HK-2 (cell line): Measurements from ENCODE around the gene GNA14.
"Not testable (repeated sequence)": the region's sequence is repeated elsewhere in the genome, so short reads cannot be mapped to it uniquely, and the experiment has no call there.

Experiments
- DNase-seq: peaks from one replicate; pipeline ENCODE4 v3.0.0-alpha.2; 2018; ENCODE audit not compliant: unreplicated experiment

GNA14 gene

GRCh38 chr9:77449240-77450084, 198.7 kb downstream of the GNA14 start:
- no peak for DNase-seq

- DNase-seq = no peak
Measured at GRCh38 chr9:77447646-77448045, 200.5 kb downstream of the GNA14 start.

DNA sequence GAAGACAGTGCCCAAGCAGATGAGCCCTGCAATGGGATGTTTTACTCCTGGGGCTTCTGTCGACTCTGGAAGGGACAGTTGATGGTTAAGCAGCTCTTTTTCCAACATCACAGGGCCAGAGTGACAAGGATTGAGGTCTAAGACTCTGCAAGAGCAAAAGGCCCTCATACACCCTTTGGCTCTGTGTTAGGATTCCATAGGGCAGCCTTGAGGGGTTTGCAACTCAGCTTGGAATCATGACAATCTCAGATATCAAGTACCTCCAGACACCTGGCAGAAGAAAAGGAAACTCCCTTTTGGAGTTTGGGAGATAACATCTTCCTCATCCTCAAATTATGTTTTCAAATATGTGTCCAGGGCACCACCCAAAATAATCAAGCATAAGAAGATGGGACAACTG, 205.7 kb downstream of the GNA14 start:
- no peak for DNase-seq

- not testable (repeated sequence) for DNase-seq
Measured at GRCh38 chr9:77441124-77441523, 207.0 kb downstream of the GNA14 start.

GRCh38 chr9:77440057-77440456, 208.1 kb downstream of the GNA14 start:
- DNase-seq = no peak

DNA sequence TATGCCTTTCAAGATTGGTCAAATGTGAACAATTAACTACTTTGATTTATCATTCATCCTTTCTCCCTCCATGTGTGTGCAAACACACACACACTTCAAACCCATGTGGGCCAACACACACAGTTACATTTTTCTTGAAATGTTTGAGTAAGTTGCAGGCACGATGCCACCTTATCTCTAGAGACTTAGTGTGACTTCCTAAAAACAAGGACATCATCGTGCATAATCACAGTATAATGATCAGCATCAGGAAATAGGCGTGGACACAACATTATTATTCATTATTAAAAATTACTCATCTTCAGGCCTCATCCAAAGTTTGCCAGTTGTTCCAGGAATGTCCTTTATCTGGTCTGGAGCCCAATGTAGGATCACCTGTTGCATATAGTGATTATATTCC, 209.5 kb downstream of the GNA14 start:
- DNase-seq = no peak

DNA sequence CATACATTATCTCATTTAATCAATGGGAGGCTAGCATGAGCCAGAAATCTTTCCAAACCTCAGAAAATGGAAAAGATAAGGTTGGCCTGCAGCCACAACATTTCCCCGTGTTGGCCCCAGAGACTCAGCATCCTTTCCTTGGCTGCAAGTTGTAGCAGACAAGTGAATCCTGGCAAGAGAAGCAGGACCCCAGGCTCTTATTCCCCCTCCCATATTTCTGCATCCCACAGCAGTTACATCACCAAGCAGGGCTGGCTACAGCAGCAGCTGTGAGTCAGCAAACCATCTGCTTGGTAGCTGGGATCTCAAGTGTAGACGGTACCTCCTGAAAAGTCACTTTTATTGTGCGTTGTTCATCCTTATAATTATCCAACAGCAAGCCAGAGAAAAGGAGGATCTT, 212.4 kb downstream of the GNA14 start:
- DNase-seq = no peak

- no peak for DNase-seq
Measured at GRCh38 chr9:77435277-77435676, 212.8 kb downstream of the GNA14 start.

GRCh38 chr9:77433675-77434445, 214.3 kb downstream of the GNA14 start:
- no peak for DNase-seq

GRCh38 chr9:77432053-77432452, 216.1 kb downstream of the GNA14 start:
- no peak for DNase-seq

- DNase-seq = no peak
Measured at GRCh38 chr9:77429928-77430327, 218.2 kb downstream of the GNA14 start.

DNA sequence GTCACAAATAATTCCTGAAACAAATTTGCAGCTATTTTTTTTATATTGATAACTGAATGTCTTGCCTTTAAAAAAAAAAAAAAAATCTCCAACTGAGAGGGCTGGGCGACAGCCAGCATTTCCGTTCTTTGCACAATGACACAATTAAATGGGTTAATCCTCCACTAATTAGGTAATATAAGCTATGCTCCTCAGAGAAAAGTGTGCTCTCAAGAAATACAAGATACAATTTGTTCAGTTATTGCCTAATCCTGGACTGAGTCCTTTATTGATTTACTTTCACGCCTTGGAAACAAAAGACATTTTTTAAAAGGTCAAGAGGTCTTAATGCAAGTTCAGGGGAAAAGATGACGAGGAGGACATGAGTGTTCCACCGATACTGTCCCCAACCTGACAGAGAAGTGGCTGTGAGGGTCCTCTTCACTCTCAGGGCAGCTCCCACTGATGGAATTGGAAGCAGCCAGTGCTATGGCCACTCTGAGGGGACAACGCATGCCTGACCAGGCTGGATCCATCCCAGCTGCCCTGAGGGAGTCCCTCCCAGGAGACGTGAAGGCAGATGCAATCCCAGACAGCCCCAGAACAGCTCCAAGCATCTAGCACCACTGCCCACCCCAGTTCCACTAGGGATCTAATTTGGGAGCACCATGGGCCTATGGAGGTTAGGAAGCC, 220.7 kb downstream of the GNA14 start:
- DNase-seq = no peak

DNA sequence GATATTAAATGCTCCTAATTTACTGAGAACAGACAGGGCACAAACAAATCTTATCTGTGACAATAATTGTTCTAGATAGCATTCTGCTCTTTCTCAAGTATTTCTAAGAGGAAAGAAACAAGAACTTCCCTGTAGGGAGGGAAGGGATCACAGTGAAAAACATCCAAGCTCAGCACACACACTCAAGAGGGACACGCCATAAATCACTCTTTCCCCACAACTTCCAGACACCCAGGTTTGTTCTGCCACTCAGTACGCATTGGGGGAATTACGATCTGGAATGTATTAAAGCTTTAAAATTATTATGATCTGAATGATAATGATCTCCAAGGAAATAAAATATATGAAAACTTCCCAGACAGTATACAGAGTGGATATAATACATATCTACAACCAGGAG, 221.4 kb downstream of the GNA14 start:
- DNase-seq = no peak

- no peak for DNase-seq
Measured at GRCh38 chr9:77424993-77425392, 223.1 kb downstream of the GNA14 start.

DNA sequence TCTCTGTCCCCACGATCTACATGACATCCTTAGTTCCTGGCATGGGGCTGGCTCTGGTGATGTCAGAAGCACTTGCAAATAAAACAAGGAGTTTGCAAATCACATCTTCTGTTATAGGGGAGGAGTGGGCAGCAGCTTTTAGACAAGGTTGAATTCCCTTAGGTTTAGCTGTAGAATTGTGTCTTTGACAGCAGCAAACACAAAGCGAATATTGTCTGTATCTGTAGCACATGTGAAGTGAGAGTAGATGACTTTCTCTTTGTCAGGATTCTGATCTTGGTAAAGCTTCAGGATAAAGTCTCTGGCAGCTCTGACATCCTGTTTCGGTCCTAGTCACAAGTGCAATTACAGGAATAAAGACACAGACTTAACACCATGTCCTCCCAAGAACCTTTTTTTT, 224.3 kb downstream of the GNA14 start:
- DNase-seq = no peak

DNA sequence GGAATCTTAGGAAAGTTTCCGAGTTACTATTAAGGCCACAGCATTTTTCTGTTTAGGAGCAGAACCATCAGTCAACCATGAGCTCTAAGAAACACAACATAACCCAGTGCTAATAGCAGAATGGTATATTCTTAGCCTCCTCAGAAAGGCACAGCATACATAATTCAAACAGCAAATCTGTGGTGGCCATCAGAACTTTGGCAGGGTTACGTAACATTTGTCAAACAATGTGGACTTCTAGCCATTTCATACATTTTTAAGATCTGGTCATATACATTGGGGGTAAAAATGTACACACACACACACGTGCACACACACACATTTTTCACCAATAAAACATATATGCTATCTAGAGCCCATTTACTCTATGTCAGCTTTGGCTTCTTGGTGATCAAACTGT, 225.2 kb downstream of the GNA14 start:
- DNase-seq = no peak

DNA sequence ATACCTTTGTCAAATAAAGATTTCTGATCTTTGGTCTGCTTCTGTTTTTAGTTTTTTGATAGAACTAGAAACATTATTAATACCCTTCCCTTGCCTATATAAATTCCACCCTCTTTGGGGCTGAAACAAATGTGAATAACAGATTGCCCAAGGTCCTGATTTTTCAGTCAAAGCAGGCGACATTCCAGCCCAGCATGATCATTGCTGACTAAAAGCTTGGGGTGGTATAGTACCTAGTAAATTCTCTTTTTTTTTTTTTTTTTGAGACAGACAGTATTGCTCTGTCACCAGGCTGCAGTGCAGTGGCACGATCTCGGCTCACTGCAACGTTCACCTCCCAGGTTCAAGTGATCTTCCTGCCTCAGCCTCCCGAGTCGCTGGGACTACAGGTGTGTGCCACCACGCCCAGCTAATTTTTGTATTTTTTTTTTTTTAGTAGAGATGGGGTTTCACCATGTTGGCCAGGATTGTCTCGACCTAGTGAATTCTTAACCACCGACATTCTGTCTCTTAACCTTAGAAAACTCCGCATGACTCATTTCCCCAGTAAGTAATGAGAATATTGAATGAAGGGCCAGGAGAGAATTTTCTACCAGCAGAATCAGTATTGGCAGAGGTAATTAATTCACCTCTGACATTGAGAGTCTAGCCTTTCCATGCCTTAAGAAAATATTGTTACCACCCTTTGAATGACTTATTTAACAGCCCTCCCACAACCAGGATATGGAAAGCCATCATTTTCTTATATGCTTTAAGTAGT, 226.4 kb downstream of the GNA14 start:
- DNase-seq = no peak

- DNase-seq = no peak
Measured at GRCh38 chr9:77420641-77421040, 227.5 kb downstream of the GNA14 start.

GRCh38 chr9:77418226-77418625, 229.9 kb downstream of the GNA14 start:
- DNase-seq = no peak

DNA sequence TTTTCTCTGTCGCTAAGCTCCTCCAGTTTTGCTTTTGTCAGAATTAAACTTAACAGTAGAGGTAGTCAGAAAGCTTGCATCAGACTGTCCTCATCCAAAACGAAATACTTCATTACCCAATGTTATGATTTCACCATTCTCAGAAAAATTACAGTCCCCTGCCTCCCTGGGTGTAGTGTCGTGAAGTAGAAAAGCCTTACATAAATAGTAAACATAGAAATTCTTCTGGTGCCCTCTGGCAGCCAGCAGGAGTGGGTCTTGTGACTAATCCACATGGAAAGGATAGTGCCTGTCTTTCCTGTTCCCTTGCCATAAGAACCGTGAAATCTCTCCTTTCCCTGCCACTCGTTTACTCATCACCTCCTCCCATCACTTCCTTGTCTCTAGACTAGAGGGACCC, 230.6 kb downstream of the GNA14 start:
- no peak for DNase-seq

DNA sequence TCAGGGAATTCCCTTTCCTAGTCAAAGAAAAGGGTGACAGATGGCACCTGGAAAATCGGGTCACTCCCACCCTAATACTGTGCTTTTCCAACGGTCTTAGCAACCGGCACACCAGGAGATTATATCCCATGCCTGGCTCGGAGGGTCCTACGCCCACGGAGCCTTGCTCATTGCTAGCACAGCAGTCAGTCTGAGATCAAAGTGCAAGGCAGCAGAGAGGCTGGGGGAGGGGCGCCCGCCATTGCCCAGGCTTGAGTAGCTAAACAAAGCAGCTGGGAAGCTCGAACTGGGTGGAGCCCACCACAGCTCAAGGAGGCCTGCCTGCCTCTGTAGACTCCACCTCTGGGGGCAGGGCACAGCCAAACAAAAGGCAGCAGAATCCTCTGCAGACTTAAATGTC, 239.6 kb downstream of the GNA14 start:
- not testable (repeated sequence) for DNase-seq

DNA sequence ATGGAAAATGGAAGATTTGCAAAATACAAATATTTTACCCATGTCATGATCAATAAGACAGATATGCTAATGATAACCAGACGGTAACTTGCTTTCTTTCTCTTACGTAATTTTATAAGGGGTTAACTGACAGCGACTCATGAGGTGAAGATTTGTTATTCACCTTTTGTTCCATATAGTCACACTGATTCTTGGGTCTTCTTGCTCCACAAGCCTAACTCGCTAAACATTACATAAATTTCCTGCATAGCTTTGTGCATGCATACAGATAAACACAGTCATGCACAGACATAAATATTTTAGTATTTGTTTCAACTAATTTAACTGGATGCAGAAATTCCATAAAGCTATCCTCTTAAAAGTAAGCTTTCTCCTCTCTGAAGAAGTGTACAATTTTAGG, 244.9 kb downstream of the GNA14 start:
- no peak for DNase-seq
